HCT116 (cell line): ENCODE results near the gene ATP6V0A1.

ENCODE experiments used
- CEBPB ChIP-seq: IDR thresholded peaks from 2 replicates; pipeline ENCODE4 v1.6.1; 2012; ENCODE audit warnings: low read depth
- EZH2phosphoT487 ChIP-seq: fragments of 200-600 bp; IDR thresholded peaks from 2 replicates; pipeline ENCODE4 v1.6.1; 2018; ENCODE audit warnings: antibody characterized with exemption, borderline replicate concordance
- JUND ChIP-seq: IDR thresholded peaks from 2 replicates; pipeline ENCODE4 v1.6.1; 2012
- POLR2A ChIP-seq: IDR thresholded peaks from 2 replicates; pipeline ENCODE4 v1.7.0; 2011; ENCODE audit warnings: borderline replicate concordance; ENCODE audit not compliant: insufficient read depth, insufficient read length; ENCODE audit errors: extremely low read depth
- POLR2AphosphoS5 ChIP-seq: IDR thresholded peaks from 2 replicates; pipeline ENCODE4 v1.6.1; 2011; ENCODE audit warnings: mild to moderate bottlenecking, low read depth, low read length, moderate library complexity
- SIN3A ChIP-seq: IDR thresholded peaks from 2 replicates; pipeline ENCODE4 v1.6.1; 2012; ENCODE audit warnings: low read depth
- SRF ChIP-seq: IDR thresholded peaks from 2 replicates; pipeline ENCODE4 v1.6.1; 2012; ENCODE audit warnings: low read depth
- ZFX ChIP-seq: fragments of 450-650 bp; IDR thresholded peaks from 2 replicates; pipeline ENCODE4 v1.6.1; 2017
- ZNF274 ChIP-seq: fragments of 200-500 bp; sonication (Bioruptor generic); IDR thresholded peaks from 2 replicates; pipeline ENCODE4 v1.6.1; 2014; ENCODE audit warnings: mild to moderate bottlenecking, low read depth, low read length, inconsistent platforms
- TF ChIP-seq, protein P1 (sequence below), 3 experiments: fragments of 200-600 bp in 1 of 3; sonication (generic) in 1 of 3; IDR thresholded peaks in 2 of 3; conservative IDR thresholded peaks in 1 of 3; 2 replicates each; pipeline ENCODE4 v1.5.1; 2012 to 2017; ENCODE audit warnings: low read depth in 2 of 3, low read length in 2 of 3, antibody characterized with exemption in 1 of 3, borderline replicate concordance in 1 of 3, control low read depth in 1 of 3, mild to moderate bottlenecking in 1 of 3, mixed read lengths in 1 of 3, mixed run types in 1 of 3, moderate library complexity in 1 of 3; ENCODE audit not compliant: insufficient read depth in 1 of 3
- TF ChIP-seq, protein P2 (sequence below): IDR thresholded peaks from 2 replicates; pipeline ENCODE4 v1.6.1; 2012

DNA sequence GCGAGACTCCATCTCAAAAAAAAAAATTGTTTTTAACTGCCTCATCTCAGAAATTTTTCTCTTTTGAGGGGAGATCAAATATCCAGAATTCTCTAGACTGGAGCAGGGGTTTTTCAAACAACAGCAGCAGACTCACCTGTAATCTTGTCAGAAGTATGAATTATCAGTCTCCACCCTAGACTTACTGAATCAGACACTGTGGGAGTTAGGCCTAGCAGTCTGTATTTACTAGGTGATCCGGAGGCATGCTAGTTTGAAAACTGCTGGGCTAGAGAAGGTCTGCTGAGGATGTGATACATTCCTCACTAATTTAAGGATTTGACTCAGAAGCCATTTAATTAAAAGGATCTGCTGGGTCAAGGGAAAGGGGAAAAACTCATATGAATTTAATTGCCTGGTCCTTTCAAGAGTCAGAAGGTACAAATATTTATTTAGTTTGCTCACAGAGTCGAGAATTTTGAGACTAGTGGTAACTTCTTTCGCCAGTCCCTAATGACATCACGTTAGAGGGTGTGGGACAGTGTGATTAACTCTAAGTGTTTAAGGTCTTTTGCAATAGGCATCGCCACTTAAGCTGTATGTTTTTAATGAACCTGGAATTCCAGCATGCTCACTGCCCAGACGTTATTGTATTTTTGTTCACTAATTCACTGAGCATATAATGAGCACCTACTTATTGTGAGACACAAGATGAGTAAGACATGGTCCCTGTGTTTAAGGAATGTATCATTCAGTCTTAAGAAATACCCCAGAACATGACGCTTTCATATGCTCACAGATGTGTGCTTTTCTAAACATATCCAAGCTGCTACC, 14.2 kb downstream of the ATP6V0A1 start:
- TF ChIP-seq, protein P1, sequence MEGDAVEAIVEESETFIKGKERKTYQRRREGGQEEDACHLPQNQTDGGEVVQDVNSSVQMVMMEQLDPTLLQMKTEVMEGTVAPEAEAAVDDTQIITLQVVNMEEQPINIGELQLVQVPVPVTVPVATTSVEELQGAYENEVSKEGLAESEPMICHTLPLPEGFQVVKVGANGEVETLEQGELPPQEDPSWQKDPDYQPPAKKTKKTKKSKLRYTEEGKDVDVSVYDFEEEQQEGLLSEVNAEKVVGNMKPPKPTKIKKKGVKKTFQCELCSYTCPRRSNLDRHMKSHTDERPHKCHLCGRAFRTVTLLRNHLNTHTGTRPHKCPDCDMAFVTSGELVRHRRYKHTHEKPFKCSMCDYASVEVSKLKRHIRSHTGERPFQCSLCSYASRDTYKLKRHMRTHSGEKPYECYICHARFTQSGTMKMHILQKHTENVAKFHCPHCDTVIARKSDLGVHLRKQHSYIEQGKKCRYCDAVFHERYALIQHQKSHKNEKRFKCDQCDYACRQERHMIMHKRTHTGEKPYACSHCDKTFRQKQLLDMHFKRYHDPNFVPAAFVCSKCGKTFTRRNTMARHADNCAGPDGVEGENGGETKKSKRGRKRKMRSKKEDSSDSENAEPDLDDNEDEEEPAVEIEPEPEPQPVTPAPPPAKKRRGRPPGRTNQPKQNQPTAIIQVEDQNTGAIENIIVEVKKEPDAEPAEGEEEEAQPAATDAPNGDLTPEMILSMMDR (IDR thresholded peaks at IDR 0.05 in 2 of 3, conservative IDR thresholded peaks at IDR 0.05 in 1 of 3; ENCODE audit: borderline replicate concordance in 1 of 3, insufficient read depth in 1 of 3, low read depth in 2 of 3, low read length in 2 of 3) = no peak
- TF ChIP-seq POLR2A (no peak), ZNF274 (no peak), JUND (no peak), SIN3A (no peak), ZFX (no peak), POLR2AphosphoS5 (no peak), EZH2phosphoT487 (no peak), SRF (no peak), CEBPB (no peak)
- TF ChIP-seq, protein P2, sequence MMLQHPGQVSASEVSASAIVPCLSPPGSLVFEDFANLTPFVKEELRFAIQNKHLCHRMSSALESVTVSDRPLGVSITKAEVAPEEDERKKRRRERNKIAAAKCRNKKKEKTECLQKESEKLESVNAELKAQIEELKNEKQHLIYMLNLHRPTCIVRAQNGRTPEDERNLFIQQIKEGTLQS = no peak
